H9 (cell line): ENCODE measurements around the gene MX1. TPM values are rescaled to one million over a fixed set of nuclear protein-coding genes. Genes with fewer than 3 reads are reported as not detected.

Experiments
- DNase-seq: peaks from one replicate; pipeline ENCODE4 v3.0.0-alpha.2; 2017
- H2AFZ ChIP-seq: one replicate; pipeline ENCODE4 v1.6.1; 2013; ENCODE audit warnings: mild to moderate bottlenecking, low read length, control low read depth, moderate library complexity
- H2AK5ac ChIP-seq: 2 replicates; pipeline ENCODE4 v1.6.1; 2013; ENCODE audit warnings: low read length, control low read depth, mixed read lengths; ENCODE audit not compliant: insufficient read length
- H2BK120ac ChIP-seq: one replicate; pipeline ENCODE4 v1.6.1; 2013; ENCODE audit warnings: low read depth, mild to moderate bottlenecking, low read length, control low read depth, inconsistent platforms; ENCODE audit not compliant: poor library complexity, severe bottlenecking
- H2BK12ac ChIP-seq: 2 replicates; pipeline ENCODE4 v1.6.1; 2013; ENCODE audit warnings: low read length, control low read depth, mixed read lengths, low read depth; ENCODE audit not compliant: insufficient read length
- H2BK15ac ChIP-seq: 2 replicates; pipeline ENCODE4 v1.6.1; 2013; ENCODE audit warnings: low read depth, low read length, control low read depth
- H2BK20ac ChIP-seq: one replicate; pipeline ENCODE4 v1.6.1; 2013; ENCODE audit warnings: low read depth, mild to moderate bottlenecking, low read length, control low read depth, inconsistent platforms; ENCODE audit not compliant: poor library complexity, severe bottlenecking
- H2BK5ac ChIP-seq: 2 replicates; pipeline ENCODE4 v1.6.1; 2013; ENCODE audit warnings: low read length, control low read depth, mixed read lengths; ENCODE audit not compliant: insufficient read length
- H3K14ac ChIP-seq: 2 replicates; pipeline ENCODE4 v1.6.1; 2013; ENCODE audit warnings: low read length, control low read depth; ENCODE audit not compliant: insufficient read depth
- H3K18ac ChIP-seq: 2 replicates; pipeline ENCODE4 v1.6.1; 2013; ENCODE audit warnings: low read depth, mild to moderate bottlenecking, mixed read lengths, low read length, control low read depth; ENCODE audit not compliant: insufficient read length
- H3K23ac ChIP-seq: 2 replicates; pipeline ENCODE4 v1.6.1; 2013; ENCODE audit warnings: low read length, control low read depth, mixed read lengths, low read depth; ENCODE audit not compliant: insufficient read length
- H3K23me2 ChIP-seq: 2 replicates; pipeline ENCODE4 v1.6.1; 2013; ENCODE audit warnings: low read depth, mild to moderate bottlenecking, mixed read lengths, low read length, control low read depth; ENCODE audit not compliant: insufficient read length, poor library complexity, severe bottlenecking
- H3K27ac ChIP-seq: 2 replicates; pipeline ENCODE4 v1.5.1; 2013; ENCODE audit warnings: low read length, control low read depth, mixed read lengths, low read depth; ENCODE audit not compliant: insufficient read length
- H3K27me3 ChIP-seq: 2 replicates; pipeline ENCODE4 v1.6.1; 2013; ENCODE audit warnings: low read length, control low read depth, inconsistent platforms; ENCODE audit not compliant: insufficient read depth
- H3K4ac ChIP-seq: 2 replicates; pipeline ENCODE4 v1.6.1; 2013; ENCODE audit warnings: low read depth, mild to moderate bottlenecking, control low read depth, inconsistent platforms, low read length, moderate library complexity
- H3K4me1 ChIP-seq: 2 replicates; pipeline ENCODE4 v1.6.1; 2013; ENCODE audit warnings: low read length, control low read depth, inconsistent platforms; ENCODE audit not compliant: insufficient read depth
- H3K4me2 ChIP-seq: 2 replicates; pipeline ENCODE4 v1.6.1; 2013; ENCODE audit warnings: low read length, control low read depth, mixed read lengths; ENCODE audit not compliant: insufficient read length, insufficient read depth
- H3K56ac ChIP-seq: 2 replicates; pipeline ENCODE4 v1.6.1; 2013; ENCODE audit warnings: low read depth, mild to moderate bottlenecking, mixed read lengths, low read length, control low read depth; ENCODE audit not compliant: insufficient read length
- H3K79me1 ChIP-seq: 2 replicates; pipeline ENCODE4 v1.6.1; 2013; ENCODE audit warnings: low read depth, mild to moderate bottlenecking, moderate library complexity, low read length, control low read depth, inconsistent platforms; ENCODE audit not compliant: insufficient read depth, poor library complexity, severe bottlenecking
- H3K79me2 ChIP-seq: 2 replicates; pipeline ENCODE4 v1.6.1; 2013; ENCODE audit warnings: low read length, control low read depth, inconsistent platforms; ENCODE audit not compliant: insufficient read depth
- H3K9ac ChIP-seq: 2 replicates; pipeline ENCODE4 v1.6.1; 2013; ENCODE audit warnings: low read length, control low read depth, mixed read lengths; ENCODE audit not compliant: insufficient read length; ENCODE audit errors: extremely low read depth
- H3K9me3 ChIP-seq: one replicate; pipeline ENCODE4 v1.6.1; 2013; ENCODE audit warnings: low read depth, low read length, inconsistent platforms; ENCODE audit not compliant: control insufficient read depth
- H3T11ph ChIP-seq: one replicate; pipeline ENCODE4 v1.6.1; 2013; ENCODE audit warnings: mild to moderate bottlenecking, low read length, control low read depth, inconsistent platforms
- H4K20me1 ChIP-seq: one replicate; pipeline ENCODE4 v1.6.1; 2013; ENCODE audit not compliant: control insufficient read depth, insufficient read length, insufficient read depth
- H4K5ac ChIP-seq: 2 replicates; pipeline ENCODE4 v1.6.1; 2013; ENCODE audit warnings: low read depth, mild to moderate bottlenecking, mixed read lengths, low read length, control low read depth; ENCODE audit not compliant: insufficient read length
- H4K8ac ChIP-seq: replicated peaks from 2 replicates; pipeline ENCODE4 v1.6.1; 2013; ENCODE audit warnings: low read length, control low read depth, mixed read lengths, low read depth; ENCODE audit not compliant: insufficient read length
- H4K91ac ChIP-seq: 2 replicates; pipeline ENCODE4 v1.6.1; 2013; ENCODE audit warnings: low read depth, mild to moderate bottlenecking, moderate library complexity, mixed read lengths, low read length, control low read depth; ENCODE audit not compliant: insufficient read length
- H3K27ac Mint-ChIP-seq, 3 experiments: 2 replicates in 2 of 3; 3 replicates in 1 of 3; pipeline ENCODE4 v1.8.0; 2020 to 2021; ENCODE audit warnings: mixed read lengths in 3 of 3, mild to moderate bottlenecking in 1 of 3, moderate library complexity in 1 of 3
- H3K27me3 Mint-ChIP-seq: 2 replicates; pipeline ENCODE4 v1.8.0; 2021; ENCODE audit warnings: low read depth, mild to moderate bottlenecking, moderate library complexity, mixed read lengths
- H3K36me3 Mint-ChIP-seq, 3 experiments: 2 replicates in 2 of 3; 3 replicates in 1 of 3; pipeline ENCODE4 v1.8.0; 2020 to 2021; ENCODE audit warnings: low read depth in 3 of 3, mixed read lengths in 3 of 3; ENCODE audit not compliant: insufficient read depth in 1 of 3
- H3K4me1 Mint-ChIP-seq, 2 experiments: 2 replicates each; pipeline ENCODE4 v1.8.0; 2020; ENCODE audit warnings: mixed read lengths in 2 of 2
- H3K4me3 Mint-ChIP-seq, 2 experiments: 2 replicates in 1 of 2; 3 replicates in 1 of 2; pipeline ENCODE4 v1.8.0; 2020 to 2021; ENCODE audit warnings: mild to moderate bottlenecking in 2 of 2, mixed read lengths in 2 of 2, moderate library complexity in 1 of 2
- H3K9me3 Mint-ChIP-seq, 2 experiments: 2 replicates in 1 of 2; 3 replicates in 1 of 2; pipeline ENCODE4 v1.8.0; 2020; ENCODE audit warnings: mild to moderate bottlenecking in 2 of 2, mixed read lengths in 2 of 2, moderate library complexity in 1 of 2
- CTCF ChIP-seq: fragments of 200-600 bp; sonication (generic); conservative IDR thresholded peaks from 3 replicates; pipeline ENCODE4 v1.8.0; 2021; ENCODE audit warnings: antibody characterized with exemption, mild to moderate bottlenecking
- WGBS: extraction: QIAGEN DNeasy Blood & Tissue Kit; methylation state at CpG from one replicate; pipeline ENCODE4 v1.1.7; 2013; ENCODE audit warnings: missing lambda C conversion rate, low lambda C conversion rate, mixed read lengths; ENCODE audit not compliant: insufficient read length; ENCODE audit errors: extremely low coverage; 5-methylcytosine and 5-hydroxymethylcytosine counted together
- total RNA-seq: library from RNA; stranded (reverse); gene quantifications from 2 replicates; pipeline ENCODE4 v1.2.1, GENCODE V29; 2021

MX1 gene
- total RNA-seq, 1 experiment from 2014 or later, result 6.3 TPM

GRCh38 chr21:41494242-41494641, 68.2 kb downstream of the MX1 start:
- no peak overlapping the region for H3K4me2 ChIP-seq
- H3K9me3 Mint-ChIP-seq, result no peaks in the 10 kb centered on the region

More at GRCh38 chr21:41494242-41494641, 68.2 kb downstream of the MX1 start:
- Histone ChIP-seq H2BK120ac (no peak overlapping the region), H3K4ac (no peak overlapping the region), H3K14ac (no peak overlapping the region), H3K4me1 (no peaks in the 10 kb centered on the region; the same call in 1 of the 2 replicates), H3K79me2 (no peaks in the 10 kb centered on the region), H3K23ac (no peak overlapping the region), H3K23me2 (no peaks in the 10 kb centered on the region), H3K9ac (no peak overlapping the region), H3K9me3 (no peaks in the 10 kb centered on the region), H4K5ac (no peak overlapping the region), H3K18ac (no peak overlapping the region), H3K27ac (no peak overlapping the region), H2BK5ac (no peak overlapping the region), H2AFZ (no peak overlapping the region), H3K79me1 (no peaks in the 10 kb centered on the region), H2BK12ac (no peak overlapping the region), H2BK20ac (no peak overlapping the region), H2AK5ac (no peak overlapping the region), H2BK15ac (no peak overlapping the region), H4K91ac (no peak overlapping the region), H4K20me1 (no peaks in the 10 kb centered on the region), H3K56ac (no peak overlapping the region), H3T11ph (no peak overlapping the region), H3K27me3 (no peaks in the 10 kb centered on the region), H4K8ac (no peak overlapping the region)
- no peak for DNase-seq
- Mint-ChIP-seq H3K36me3 (peaks cover 0 to 27% (median 18%) of the 10 kb centered on the region in 3 experiments; a peak in 4 of 7 replicates), H3K27me3 (no peaks in the 10 kb centered on the region), H3K27ac (peak overlapping the region in 1 of 3 experiments; percentile 82; a peak in 2 of 7 replicates), H3K4me3 (no peak overlapping the region), H3K4me1 (peaks cover 12 to 18% of the 10 kb centered on the region in 2 experiments)
- no peak for TF ChIP-seq CTCF
- WGBS, result no CpG with 5 or more reads among the region's 16 CpGs
